HCT116 (cell line): ENCODE measurements around the gene WNT7B.

Experiments
- MAX ChIP-seq: IDR thresholded peaks from 2 replicates; pipeline ENCODE4 v1.6.1; 2012
- POLR2A ChIP-seq: IDR thresholded peaks from 2 replicates; pipeline ENCODE4 v1.7.0; 2011; ENCODE audit warnings: borderline replicate concordance; ENCODE audit not compliant: insufficient read depth, insufficient read length; ENCODE audit errors: extremely low read depth
- REST ChIP-seq: IDR thresholded peaks from 2 replicates; pipeline ENCODE4 v1.6.1; 2012; ENCODE audit warnings: low read depth
- TF ChIP-seq, protein P1 (sequence below): IDR thresholded peaks from 2 replicates; pipeline ENCODE4 v1.6.1; 2012

DNA sequence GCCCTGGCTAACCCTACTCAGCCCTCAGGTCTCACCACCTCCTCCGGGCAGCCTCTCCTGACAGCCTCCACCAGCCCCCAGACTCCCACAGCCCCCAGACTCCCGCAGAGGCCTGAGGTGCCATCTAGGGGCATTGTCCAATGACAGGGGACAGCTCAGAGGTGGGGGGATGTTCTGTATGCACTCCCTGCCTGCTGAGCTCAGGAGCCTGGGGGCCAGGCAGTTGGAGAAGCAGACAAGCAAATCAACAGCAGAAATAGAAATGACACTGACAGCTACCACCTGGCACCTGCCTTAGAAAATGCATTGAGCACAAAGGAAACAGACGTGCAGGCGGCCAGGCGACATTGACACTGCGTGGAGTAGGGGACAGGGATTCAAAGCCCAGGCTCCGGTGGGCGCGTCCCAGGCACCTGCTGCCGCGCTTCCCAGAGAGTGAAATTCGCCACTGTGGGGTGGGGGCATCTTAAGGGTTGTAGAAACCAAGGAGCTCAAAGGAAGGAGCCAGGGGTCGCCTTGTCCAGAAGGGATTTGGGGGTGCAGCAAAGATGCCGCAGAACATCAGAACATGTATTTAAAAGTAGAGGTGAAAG lies 22.5 kb upstream of the WNT7B start:
- no peak for TF ChIP-seq REST
- TF ChIP-seq, protein P1, sequence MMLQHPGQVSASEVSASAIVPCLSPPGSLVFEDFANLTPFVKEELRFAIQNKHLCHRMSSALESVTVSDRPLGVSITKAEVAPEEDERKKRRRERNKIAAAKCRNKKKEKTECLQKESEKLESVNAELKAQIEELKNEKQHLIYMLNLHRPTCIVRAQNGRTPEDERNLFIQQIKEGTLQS, result no peak
- TF ChIP-seq MAX, result no peak
- TF ChIP-seq POLR2A, result no peak
